TTC549 (cell line): ENCODE results near the gene SEMA6C.
"Not testable (repeated sequence)": the region's sequence is repeated elsewhere in the genome, so short reads cannot be mapped to it uniquely, and the experiment has no call there.

Experiments used
- FAIRE-seq: peaks from 2 replicates; lab custom pipeline; 2012; peaks lifted over from hg19 to GRCh38; lab: Jason Lieb, UNC

Gene SEMA6C

GRCh38 chr1:151124763-151125403 lies 21.5 kb downstream of the SEMA6C start:
- FAIRE-seq = no peak

GRCh38 chr1:151113877-151114276 lies 32.6 kb downstream of the SEMA6C start:
- FAIRE-seq = no peak

- FAIRE-seq = no peak
These were observed 38.1 kb downstream of the SEMA6C start for GRCh38 chr1:151108331-151108730.

- no peak for FAIRE-seq
These were observed 39.5 kb downstream of the SEMA6C start for GRCh38 chr1:151106894-151107293.

- FAIRE-seq = no peak
These were observed 41.8 kb downstream of the SEMA6C start for GRCh38 chr1:151104630-151105029.

- FAIRE-seq = no peak
These were observed 48.3 kb downstream of the SEMA6C start for GRCh38 chr1:151098126-151098525.

- not testable (repeated sequence) for FAIRE-seq
These were observed 49.0 kb downstream of the SEMA6C start for GRCh38 chr1:151097426-151097825.

GRCh38 chr1:151085953-151086559 lies 60.4 kb downstream of the SEMA6C start:
- no peak for FAIRE-seq
